GM23338 (cell line): ENCODE results near the gene RNF157. TPM values are rescaled to one million over a fixed set of nuclear protein-coding genes. Genes with fewer than 3 reads are reported as not detected.

Experiments
- ATAC-seq: fragments of 200-7000 bp; cut with Tn5 transposase; 3 replicates; pipeline ENCODE4 v1.9.1; 2020
- DNase-seq: peaks from one replicate; pipeline ENCODE4 v3.0.0-alpha.2; 2015; ENCODE audit warnings: low spot score
- H2AFZ ChIP-seq: fragments of 200-600 bp; sonication (generic); 2 replicates; pipeline ENCODE4 v1.8.0; 2016; ENCODE audit warnings: antibody characterized with exemption, mild to moderate bottlenecking, moderate library complexity
- H3F3A ChIP-seq: fragments of 200-600 bp; sonication (generic); replicated peaks from 2 replicates; pipeline ENCODE4 v1.8.0; 2017; ENCODE audit warnings: antibody characterized with exemption, mixed run types, low read depth
- H3K27ac ChIP-seq: fragments of 200-600 bp; sonication (generic); 2 replicates; pipeline ENCODE4 v1.6.1; 2016; ENCODE audit warnings: low read depth
- H3K27me3 ChIP-seq: fragments of 200-600 bp; sonication (generic); 2 replicates; pipeline ENCODE4 v1.8.0; 2016; ENCODE audit warnings: mild to moderate bottlenecking, mixed run types, moderate library complexity; ENCODE audit not compliant: insufficient read depth
- H3K36me3 ChIP-seq: fragments of 200-600 bp; sonication (generic); 2 replicates; pipeline ENCODE4 v1.8.0; 2016; ENCODE audit warnings: mild to moderate bottlenecking; ENCODE audit not compliant: insufficient read depth
- H3K4me1 ChIP-seq: fragments of 200-600 bp; sonication (generic); 2 replicates; pipeline ENCODE4 v1.8.0; 2016; ENCODE audit warnings: mild to moderate bottlenecking, moderate library complexity; ENCODE audit not compliant: insufficient read depth
- H3K4me2 ChIP-seq: fragments of 200-600 bp; sonication (generic); 2 replicates; pipeline ENCODE4 v1.7.1; 2017; ENCODE audit warnings: mixed run types
- H3K4me3 ChIP-seq: fragments of 200-600 bp; sonication (generic); 2 replicates; pipeline ENCODE4 v1.6.1; 2016; ENCODE audit warnings: mixed run types
- H3K79me2 ChIP-seq: fragments of 200-600 bp; sonication (generic); replicated peaks from 2 replicates; pipeline ENCODE4 v1.8.0; 2017; ENCODE audit warnings: mild to moderate bottlenecking; ENCODE audit not compliant: insufficient read depth
- H3K9me2 ChIP-seq: fragments of 200-600 bp; sonication (generic); 2 replicates; pipeline ENCODE4 v1.8.0; 2017; ENCODE audit not compliant: insufficient read depth
- H4K20me1 ChIP-seq: fragments of 200-600 bp; sonication (generic); replicated peaks from 2 replicates; pipeline ENCODE4 v1.8.0; 2017; ENCODE audit warnings: mild to moderate bottlenecking; ENCODE audit not compliant: insufficient read depth
- H3K27ac Mint-ChIP-seq: 2 replicates; pipeline ENCODE4 v1.8.0; 2020; ENCODE audit warnings: inconsistent platforms, mild to moderate bottlenecking, moderate library complexity, mixed read lengths
- H3K27me3 Mint-ChIP-seq: 3 replicates; pipeline ENCODE4 v1.8.0; 2022; ENCODE audit warnings: low read depth, mild to moderate bottlenecking, moderate library complexity, mixed read lengths, inconsistent platforms; ENCODE audit not compliant: insufficient read depth, poor library complexity
- H3K36me3 Mint-ChIP-seq: 3 replicates; pipeline ENCODE4 v1.8.0; 2021; ENCODE audit warnings: low read depth, mild to moderate bottlenecking, inconsistent platforms, moderate library complexity, mixed read lengths
- H3K4me1 Mint-ChIP-seq: 3 replicates; pipeline ENCODE4 v1.8.0; 2020; ENCODE audit warnings: mild to moderate bottlenecking, inconsistent platforms, mixed read lengths
- H3K4me3 Mint-ChIP-seq: 3 replicates; pipeline ENCODE4 v1.8.0; 2021; ENCODE audit warnings: moderate library complexity, mild to moderate bottlenecking, inconsistent platforms, mixed read lengths
- H3K9me3 Mint-ChIP-seq: 3 replicates; pipeline ENCODE4 v1.8.0; 2020; ENCODE audit warnings: moderate library complexity, mild to moderate bottlenecking, inconsistent platforms, mixed read lengths
- CREB1 ChIP-seq: fragments of 250-450 bp; sonication (Bioruptor Pico); IDR thresholded peaks from 2 replicates; pipeline ENCODE4 v1.5.0; 2020; ENCODE audit warnings: low read depth, mild to moderate bottlenecking, moderate library complexity
- CTCF ChIP-seq, 2 experiments: fragments of 200-600 bp in 1 of 2; sonication (generic) in 1 of 2; conservative IDR thresholded peaks; 2 replicates each; pipeline versions ENCODE4 v1.5.1 to v1.6.1; 2016 to 2017; ENCODE audit warnings: antibody characterized with exemption in 2 of 2, low read depth in 2 of 2, mild to moderate bottlenecking in 2 of 2, moderate library complexity in 1 of 2
- ETS1 ChIP-seq: IDR thresholded peaks from 2 replicates; pipeline ENCODE4 v1.6.1; 2016; ENCODE audit warnings: antibody characterized with exemption
- EZH2 ChIP-seq: fragments of 200-600 bp; sonication (generic); IDR thresholded peaks from one replicate; pipeline ENCODE4 v1.8.0; 2017; ENCODE audit warnings: antibody characterized with exemption, mild to moderate bottlenecking, low read depth; ENCODE audit not compliant: unreplicated experiment
- EZH2phosphoT487 ChIP-seq: fragments of 200-600 bp; sonication (generic); IDR thresholded peaks from one replicate; pipeline ENCODE4 v1.8.1; 2018; ENCODE audit warnings: antibody characterized with exemption; ENCODE audit not compliant: unreplicated experiment
- JUNB ChIP-seq: IDR thresholded peaks from one replicate; pipeline ENCODE4 v1.6.1; 2016; ENCODE audit warnings: antibody characterized with exemption; ENCODE audit not compliant: unreplicated experiment
- NANOG ChIP-seq: IDR thresholded peaks from 2 replicates; pipeline ENCODE4 v1.6.1; 2016; ENCODE audit warnings: antibody characterized with exemption, borderline replicate concordance
- POLR2AphosphoS5 ChIP-seq: IDR thresholded peaks from 2 replicates; pipeline ENCODE4 v1.6.1; 2016; ENCODE audit warnings: antibody characterized with exemption, low read depth
- REST ChIP-seq: IDR thresholded peaks from one replicate; pipeline ENCODE4 v1.6.1; 2018; ENCODE audit warnings: antibody characterized with exemption; ENCODE audit not compliant: unreplicated experiment
- STAT1 ChIP-seq: IDR thresholded peaks from one replicate; pipeline ENCODE4 v1.6.1; 2016; ENCODE audit warnings: antibody characterized with exemption; ENCODE audit not compliant: unreplicated experiment
- ZNF114 ChIP-seq: fragments of 250-450 bp; sonication (Bioruptor Pico); IDR thresholded peaks from 2 replicates; pipeline ENCODE4 v1.5.0; 2020; ENCODE audit warnings: mild to moderate bottlenecking, moderate library complexity
- ZNF331 ChIP-seq: fragments of 250-450 bp; sonication (Bioruptor Pico); IDR thresholded peaks from 2 replicates; pipeline ENCODE4 v1.5.0; 2020; ENCODE audit warnings: low read depth, mild to moderate bottlenecking, moderate library complexity
- ZNF462 ChIP-seq: fragments of 250-450 bp; sonication (Bioruptor Pico); IDR thresholded peaks from 2 replicates; pipeline ENCODE4 v1.5.0; 2020; ENCODE audit warnings: mild to moderate bottlenecking, moderate library complexity
- polyA plus RNA-seq: library from polyadenylated mRNA; unstranded; fragments of >200 nt; fragmentation: Nextera tagmentation; extraction: Ambion mirVana; gene quantifications from 2 replicates; pipeline ENCODE4 v1.2.1, GENCODE V29; 2016
- total RNA-seq: library from RNA; depleted of rRNA; stranded (reverse); fragments of >200 nt; shearing (Covaris generic); gene quantifications from 2 replicates; pipeline ENCODE4 v1.2.3, GENCODE V29; 2014

The RNF157 gene
- total and polyA plus RNA-seq, 2 experiments from 2014 or later: 7.8 to 11.7 TPM

GRCh38 chr17:76150712-76151622, 89.3 kb downstream of the RNF157 start:
- Histone ChIP-seq H3K27ac (no peak overlapping the region), H3K27me3 (no peaks in the 10 kb centered on the region), H3K79me2 (no peaks in the 10 kb centered on the region), H4K20me1 (no peaks in the 10 kb centered on the region), H3K36me3 (no peaks in the 10 kb centered on the region), H3K4me1 (peaks cover 8% of the 10 kb centered on the region), H3K4me2 (no peak overlapping the region), H3K4me3 (no peak overlapping the region), H3K9me2 (no peaks in the 10 kb centered on the region), H2AFZ (no peak overlapping the region), H3F3A (peaks cover 10% of the 10 kb centered on the region; the same call in 1 of the 2 replicates)
- TF ChIP-seq CTCF (conservative IDR thresholded peaks at IDR 0.05; ENCODE audit: low read depth in 2 of 2) (no peak), POLR2AphosphoS5 (no peak), ZNF114 (CRISPR knock-in tag) (no peak), EZH2phosphoT487 (no peak), STAT1 (no peak), CREB1 (CRISPR knock-in tag) (no peak), ZNF331 (CRISPR knock-in tag) (no peak), ZNF462 (CRISPR knock-in tag) (no peak), NANOG (no peak), EZH2 (no peak), ETS1 (no peak), JUNB (no peak), REST (no peak)
- no peaks in the 10 kb centered on the region for H3K27me3 Mint-ChIP-seq
- DNase-seq: no peak
- no peak overlapping the region for H3K4me3 Mint-ChIP-seq
- ATAC-seq: no peak
- peaks cover 5% of the 10 kb centered on the region; the same call in 1 of the 3 replicates for H3K36me3 Mint-ChIP-seq
- H3K4me1 Mint-ChIP-seq: peaks cover 23% of the 10 kb centered on the region
- H3K27ac Mint-ChIP-seq: no peak overlapping the region
- H3K9me3 Mint-ChIP-seq: no peaks in the 10 kb centered on the region
